ENCODE data around the gene LGR5. TPM values are rescaled to one million over a fixed set of nuclear protein-coding genes. Genes with fewer than 3 reads are reported as not detected.

LGR5 gene
- total and polyA plus RNA-seq, 2 of the 4 experiments (the other 2 are of a cell fraction) = not detected

GRCh38 chr12:71556448-71556847, 116.8 kb downstream of the LGR5 start:
- ATAC-seq (ENCODE audit: low read depth) (no peak), DNase-seq (no peak)
- H3K4ac ChIP-seq (ENCODE audit: low read depth, low read length) = no peak overlapping the region
- BruUV-seq (replicated peaks) = no TSS peak
- H3K79me1 ChIP-seq (ENCODE audit: low read depth in 1 of 2, low read length in 2 of 2) = no peaks in the 10 kb centered on the region
- H2AK5ac ChIP-seq (ENCODE audit: low read depth, low read length) = no peak overlapping the region
- H3K9ac ChIP-seq (ENCODE audit: low read depth, low read length) = no peak overlapping the region
- no peak overlapping the region for H3K4me2 ChIP-seq (ENCODE audit: low read depth, low read length)
- ChIA-PET POLR2A (ENCODE audit: unreplicated experiment) (no interaction called here), CTCF (no interaction called here)
- intact Hi-C loops (cut with micrococcal nuclease) = loop anchor here (10.0 kb wide), 1 partner anchor 188 kb away; no protein-coding TSS in a partner anchor
- H3K27me3 ChIP-seq (ENCODE audit: control insufficient read depth, insufficient read depth, low read length) = no peaks in the 10 kb centered on the region
- no peak overlapping the region for H3K56ac ChIP-seq (ENCODE audit: extremely low read depth, insufficient read depth, low read length)
- H2BK20ac ChIP-seq (ENCODE audit: low read depth, low read length) = no peak overlapping the region
- H2AFZ ChIP-seq (replicated peaks; ENCODE audit: low read length, poor library complexity) = no peak overlapping the region
- H3K36me3 ChIP-seq (ENCODE audit: control insufficient read depth, insufficient read depth, low read length) = no peaks in the 10 kb centered on the region
- no peaks in the 10 kb centered on the region for H3K9me3 ChIP-seq (ENCODE audit: control insufficient read depth, insufficient read depth, low read length)
- TF ChIP-seq CTCF (conservative IDR thresholded peaks at IDR 0.05; ENCODE audit: low read depth, low read length) (no peak), RAD21 (IDR thresholded peaks at IDR 0.05; ENCODE audit: low read length) (no peak), USF2 (IDR thresholded peaks at IDR 0.05; ENCODE audit: low read depth, low read length) (no peak), BHLHE40 (IDR thresholded peaks at IDR 0.05; ENCODE audit: low read depth, low read length) (no peak), ELK1 (IDR thresholded peaks at IDR 0.05; ENCODE audit: borderline replicate concordance, low read depth, low read length) (no peak), SMC3 (IDR thresholded peaks at IDR 0.05; ENCODE audit: low read depth, low read length) (no peak), NFE2L2 (IDR thresholded peaks at IDR 0.05; ENCODE audit: low read depth, low read length) (no peak), FOS (IDR thresholded peaks at IDR 0.05; ENCODE audit: low read depth, low read length) (no peak), CHD1 (IDR thresholded peaks at IDR 0.05; ENCODE audit: low read depth, low read length) (no peak), POLR2A (IDR thresholded peaks at IDR 0.05; ENCODE audit: low read depth, low read length) (no peak), RFX5 (IDR thresholded peaks at IDR 0.05; ENCODE audit: low read depth, low read length) (no peak), MAZ (IDR thresholded peaks at IDR 0.05; ENCODE audit: borderline replicate concordance, low read depth, low read length) (no peak)
- dilution Hi-C loops (cut with HindIII; ENCODE audit: low sequenced_read_pairs, unreplicated experiment) = no loop called here
- no peak overlapping the region for H3K18ac ChIP-seq (ENCODE audit: low read depth, low read length)
- no peaks in the 10 kb centered on the region; the same call in 1 of the 2 replicates for H3K9me1 ChIP-seq (ENCODE audit: insufficient read depth, low read length)
- H3K14ac ChIP-seq (replicated peaks; ENCODE audit: low read depth, low read length) = no peak overlapping the region
- no peak overlapping the region for H3K27ac ChIP-seq (ENCODE audit: insufficient read depth, low read length)
- no peak overlapping the region for H3K23ac ChIP-seq (ENCODE audit: low read depth, low read length)
- in situ Hi-C loops (cut with MboI; ENCODE audit: low sequenced_read_pairs) = no loop called here
- H3K4me3 ChIP-seq (ENCODE audit: insufficient read depth, low read depth, low read length) = no peak overlapping the region
- H3K4me1 ChIP-seq (ENCODE audit: control insufficient read depth, insufficient read depth, low read length) = peaks cover 2% of the 10 kb centered on the region
- no peak overlapping the region for H2BK120ac ChIP-seq (ENCODE audit: low read depth, low read length)
- H2BK15ac ChIP-seq (ENCODE audit: low read depth, low read length) = no peak overlapping the region
- no peak overlapping the region for H2BK5ac ChIP-seq (ENCODE audit: low read depth, low read length, poor library complexity, severe bottlenecking)
- no peaks in the 10 kb centered on the region for H4K20me1 ChIP-seq (ENCODE audit: insufficient read depth, low read length)
- no peak overlapping the region for H4K5ac ChIP-seq (ENCODE audit: low read depth, low read length)
- no peak overlapping the region for H4K91ac ChIP-seq (ENCODE audit: insufficient read depth, low read depth, low read length)
- no peak overlapping the region for H4K8ac ChIP-seq (ENCODE audit: low read depth in 2 of 2, low read length in 2 of 2)
- no peak overlapping the region for H2AK9ac ChIP-seq (replicated peaks; ENCODE audit: low read depth, low read length, poor library complexity)

All from IMR-90 (cell line).